ENCODE measurements around the gene PRR27. TPM values are rescaled to one million over a fixed set of nuclear protein-coding genes. Genes with fewer than 3 reads are reported as not detected.

PRR27 gene
- total RNA-seq, 4 donors from 2014 or later = 0.42 TPM; not detected in 3

- Histone ChIP-seq H3K27ac (no peak overlapping the region), H3K27me3 (no peaks in the 10 kb centered on the region), H3K9me3 (no peaks in the 10 kb centered on the region), H3K36me3 (no peaks in the 10 kb centered on the region), H3K4me3 (no peak overlapping the region), H3K4me1 (no peaks in the 10 kb centered on the region)
- TF ChIP-seq EP300 (IDR thresholded peaks at IDR 0.05) = no peak
- no peak for TF ChIP-seq POLR2AphosphoS5 (IDR thresholded peaks at IDR 0.05)
- TF ChIP-seq CTCF (IDR thresholded peaks at IDR 0.05) = no peak
- no peak for TF ChIP-seq POLR2A (IDR thresholded peaks at IDR 0.05)
- DNase-seq (ENCODE audit: low spot score in 2 of 2) = no peak
- 90% methylated on average over 5 of the region's 5 CpGs for WGBS
Observed at GRCh38 chr4:70178075-70178660, 24.1 kb downstream of the PRR27 start.

DNA sequence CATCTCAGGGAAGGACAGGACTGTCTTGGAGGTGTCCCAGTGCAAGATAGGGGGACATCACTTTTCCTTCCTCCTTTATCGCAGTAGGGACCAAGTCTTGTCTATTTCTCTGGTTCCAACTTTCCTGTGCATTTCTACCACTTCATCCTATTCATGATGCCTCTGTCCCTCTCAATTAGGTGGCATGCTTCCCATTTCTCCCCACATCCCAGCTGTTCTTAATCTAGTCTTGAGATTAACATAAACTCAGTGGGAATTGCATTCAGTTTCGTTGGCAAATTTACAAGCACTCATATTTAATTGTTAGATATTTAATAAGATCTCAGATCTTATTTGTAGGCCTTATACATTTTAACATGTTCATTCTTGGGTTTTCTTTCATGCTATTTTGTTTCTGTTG, 25.8 kb downstream of the PRR27 start:
- H3K36me3 ChIP-seq = no peaks in the 10 kb centered on the region
- TF ChIP-seq POLR2AphosphoS5 (IDR thresholded peaks at IDR 0.05) (no peak), CTCF (IDR thresholded peaks at IDR 0.05) (no peak), POLR2A (IDR thresholded peaks at IDR 0.05) (no peak), EP300 (IDR thresholded peaks at IDR 0.05) (no peak)
- H3K27ac ChIP-seq = no peak overlapping the region
- 58% methylated on average over 2 of the region's 2 CpGs for WGBS
- H3K27me3 ChIP-seq = no peaks in the 10 kb centered on the region
- DNase-seq (ENCODE audit: low spot score in 2 of 2) = no peak
- no peaks in the 10 kb centered on the region for H3K4me1 ChIP-seq
- no peak overlapping the region for H3K4me3 ChIP-seq
- no peaks in the 10 kb centered on the region for H3K9me3 ChIP-seq

GRCh38 chr4:70181864-70182263, 27.8 kb downstream of the PRR27 start:
- 52% methylated on average over 1 of the region's 1 CpG for WGBS
- H3K36me3 ChIP-seq = no peaks in the 10 kb centered on the region
- DNase-seq (ENCODE audit: low spot score in 2 of 2) = no peak
- H3K4me3 ChIP-seq = no peak overlapping the region
- H3K9me3 ChIP-seq = no peaks in the 10 kb centered on the region
- no peak overlapping the region for H3K27ac ChIP-seq
- no peaks in the 10 kb centered on the region for H3K27me3 ChIP-seq
- TF ChIP-seq POLR2AphosphoS5 (IDR thresholded peaks at IDR 0.05) = no peak
- TF ChIP-seq CTCF (IDR thresholded peaks at IDR 0.05) = no peak
- no peak for TF ChIP-seq EP300 (IDR thresholded peaks at IDR 0.05)
- no peak for TF ChIP-seq POLR2A (IDR thresholded peaks at IDR 0.05)
- H3K4me1 ChIP-seq = no peaks in the 10 kb centered on the region

DNA sequence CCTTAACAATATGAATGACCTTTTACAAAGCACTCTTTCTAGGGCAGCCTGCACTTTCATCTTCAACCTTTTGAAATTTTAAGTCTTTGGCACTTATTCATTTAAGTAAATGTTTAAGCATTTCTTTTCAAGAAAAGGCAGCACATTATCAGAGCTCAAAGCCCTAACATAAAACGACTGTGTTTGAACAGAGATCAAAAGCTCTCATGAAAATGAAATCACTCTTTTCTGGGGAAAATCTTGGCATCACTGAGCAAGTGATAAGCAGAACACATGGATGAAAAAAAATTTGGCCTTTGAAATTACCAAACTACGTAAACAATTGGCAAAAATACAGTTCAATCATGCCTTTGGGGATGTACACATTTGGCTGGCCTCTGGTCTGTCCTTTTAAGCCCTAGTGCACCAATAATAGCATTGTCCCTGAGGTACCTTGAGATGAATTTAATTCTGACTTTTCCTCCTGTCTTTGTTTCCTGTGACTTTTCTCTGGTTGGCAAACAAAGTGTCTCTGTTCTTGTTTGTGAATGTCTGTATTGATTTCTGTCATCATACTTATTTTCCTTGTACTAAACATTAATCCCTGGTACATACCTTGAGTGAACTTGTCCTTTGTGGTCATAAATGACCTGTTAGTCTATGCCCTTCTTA, 28.6 kb downstream of the PRR27 start:
- H3K27ac ChIP-seq = no peak overlapping the region
- 32% methylated on average over 2 of the region's 2 CpGs for WGBS

More for the DNA sequence above, 28.6 kb downstream of the PRR27 start:
- H3K9me3 ChIP-seq = no peaks in the 10 kb centered on the region
- DNase-seq (ENCODE audit: low spot score in 2 of 2) = no peak
- no peaks in the 10 kb centered on the region for H3K36me3 ChIP-seq
- H3K4me1 ChIP-seq = no peaks in the 10 kb centered on the region
- no peak overlapping the region for H3K4me3 ChIP-seq
- no peaks in the 10 kb centered on the region for H3K27me3 ChIP-seq
- TF ChIP-seq EP300 (IDR thresholded peaks at IDR 0.05) (no peak), POLR2A (IDR thresholded peaks at IDR 0.05) (no peak), CTCF (IDR thresholded peaks at IDR 0.05) (no peak)
